HG03066 (cell line): Measurements from ENCODE around the gene CD1B.
A peak's percentile ranks its signal among the peaks of the same experiment; 100 is the strongest.
"Not testable (repeated sequence)": the region's sequence is repeated elsewhere in the genome, so short reads cannot be mapped to it uniquely, and the experiment has no call there.

Experiments used
- ATAC-seq: cut with Tn5 transposase; IDR thresholded peaks from one replicate; pipeline ENCODE4 v1.9.1; 2021; ENCODE audit warnings: low read depth; ENCODE audit not compliant: unreplicated experiment

The CD1B gene

GRCh38 chr1:158331481-158332150, at the start of gene CD1B:
TSS of gene CD1B (minus strand) at chr1:158331531. CDS start at chr1:158331423, 108 bp downstream.
- ATAC-seq: no peak

- no peak for ATAC-seq
These were observed 43.5 kb upstream of the CD1B start for GRCh38 chr1:158374860-158375259.

- not testable (repeated sequence) for ATAC-seq
These were observed 42.8 kb upstream of the CD1B start for GRCh38 chr1:158374101-158374500.

GRCh38 chr1:158371188-158371953, 40.0 kb upstream of the CD1B start:
- peak; percentile 88 for ATAC-seq

- ATAC-seq: no peak
These were observed 35.5 kb upstream of the CD1B start for GRCh38 chr1:158366783-158367182.

GRCh38 chr1:158362941-158363340, 31.6 kb upstream of the CD1B start:
- no peak for ATAC-seq

- ATAC-seq: no peak
These were observed 31.2 kb upstream of the CD1B start for GRCh38 chr1:158362482-158362881.

GRCh38 chr1:158357441-158357840, 26.1 kb upstream of the CD1B start:
- no peak for ATAC-seq

GRCh38 chr1:158356616-158357015, 25.3 kb upstream of the CD1B start:
- no peak for ATAC-seq

GRCh38 chr1:158355773-158356285, 24.5 kb upstream of the CD1B start:
- no peak for ATAC-seq

- no peak for ATAC-seq
These were observed 22.9 kb upstream of the CD1B start for GRCh38 chr1:158354255-158354654.

GRCh38 chr1:158353303-158354075, 22.2 kb upstream of the CD1B start, which contains the start of gene CD1E:
TSS of gene CD1E (plus strand) at chr1:158353894. CDS start at chr1:158353989, 95 bp downstream.
- ATAC-seq: no peak

- not testable (repeated sequence) for ATAC-seq
These were observed 17.6 kb upstream of the CD1B start for GRCh38 chr1:158348946-158349345.

GRCh38 chr1:158336413-158336812, 5.1 kb upstream of the CD1B start:
- ATAC-seq: not testable (repeated sequence)

GRCh38 chr1:158335213-158335532, 3.8 kb upstream of the CD1B start:
- ATAC-seq: no peak

GRCh38 chr1:158334526-158335212, 3.3 kb upstream of the CD1B start:
- ATAC-seq: no peak

- no peak for ATAC-seq
These were observed 2.2 kb upstream of the CD1B start for GRCh38 chr1:158333405-158334155.

GRCh38 chr1:158331106-158331425, 265 bp downstream of the CD1B start:
- no peak for ATAC-seq

GRCh38 chr1:158330391-158331105, 783 bp downstream of the CD1B start:
- no peak for ATAC-seq
